Inflammatory macrophage treated with lipopolysaccharide for 1 hour (primary cell): ENCODE measurements around the gene GPR85.
A peak's percentile ranks its signal among the peaks of the same experiment; 100 is the strongest.
"Not testable (repeated sequence)": the region's sequence is repeated elsewhere in the genome, so short reads cannot be mapped to it uniquely, and the experiment has no call there.

Source experiments
- DNase-seq, 2 donors: peaks; one replicate each; pipeline ENCODE4 v3.0.0-alpha.2; 2020 to 2022

GPR85 gene

GRCh38 chr7:113083816-113084495 lies 2.7 kb downstream of the GPR85 start:
- DNase-seq = no peak

- no peak for DNase-seq
These were observed 3.4 kb downstream of the GPR85 start for GRCh38 chr7:113083132-113083815.

- no peak for DNase-seq
These were observed 8.3 kb downstream of the GPR85 start for GRCh38 chr7:113078331-113078730.

GRCh38 chr7:113076703-113077102 lies 9.9 kb downstream of the GPR85 start:
- DNase-seq = no peak

GRCh38 chr7:113071465-113071864 lies 15.2 kb downstream of the GPR85 start:
- peak; percentile 78 to 83 for DNase-seq

- DNase-seq = no peak
These were observed 24.1 kb downstream of the GPR85 start for GRCh38 chr7:113062499-113062898.

GRCh38 chr7:113060100-113060499 lies 26.5 kb downstream of the GPR85 start:
- DNase-seq = no peak

GRCh38 chr7:113054938-113055337 lies 31.7 kb downstream of the GPR85 start:
- DNase-seq = no peak

GRCh38 chr7:113054272-113054671 lies 32.4 kb downstream of the GPR85 start:
- DNase-seq = not testable (repeated sequence)

- not testable (repeated sequence) for DNase-seq
These were observed 37.4 kb downstream of the GPR85 start for GRCh38 chr7:113049221-113049620.

- DNase-seq = no peak
These were observed 40.2 kb downstream of the GPR85 start for GRCh38 chr7:113046453-113046852.

GRCh38 chr7:113045379-113045778 lies 41.2 kb downstream of the GPR85 start:
- no peak for DNase-seq

- no peak for DNase-seq
These were observed 42.2 kb downstream of the GPR85 start for GRCh38 chr7:113044394-113044793.

- no peak for DNase-seq
These were observed 45.8 kb downstream of the GPR85 start for GRCh38 chr7:113040849-113041248.

- DNase-seq = no peak
These were observed 52.7 kb downstream of the GPR85 start for GRCh38 chr7:113033959-113034358.
